ENCODE results near the gene MAP6.

DNA sequence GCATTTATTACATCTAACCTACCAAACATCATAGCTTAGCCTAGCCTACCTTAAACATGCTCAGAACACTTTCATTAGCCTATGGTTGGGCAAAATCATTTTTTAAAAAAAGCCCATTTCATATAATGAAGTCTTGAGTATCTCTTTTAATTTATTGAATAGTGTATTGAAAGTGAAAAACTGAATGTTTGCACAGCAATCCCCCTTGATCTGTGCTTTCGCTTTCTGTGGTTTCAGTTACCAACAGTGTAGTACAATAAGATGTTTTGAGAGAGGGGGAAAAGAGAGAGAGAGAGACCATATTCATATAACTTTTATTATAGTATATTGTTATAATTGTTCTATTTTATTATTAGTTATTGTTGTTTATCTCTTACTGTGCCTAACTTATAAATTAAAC is 8.4 kb upstream of the MAP6 start:
- TF ChIP-seq, protein P1, sequence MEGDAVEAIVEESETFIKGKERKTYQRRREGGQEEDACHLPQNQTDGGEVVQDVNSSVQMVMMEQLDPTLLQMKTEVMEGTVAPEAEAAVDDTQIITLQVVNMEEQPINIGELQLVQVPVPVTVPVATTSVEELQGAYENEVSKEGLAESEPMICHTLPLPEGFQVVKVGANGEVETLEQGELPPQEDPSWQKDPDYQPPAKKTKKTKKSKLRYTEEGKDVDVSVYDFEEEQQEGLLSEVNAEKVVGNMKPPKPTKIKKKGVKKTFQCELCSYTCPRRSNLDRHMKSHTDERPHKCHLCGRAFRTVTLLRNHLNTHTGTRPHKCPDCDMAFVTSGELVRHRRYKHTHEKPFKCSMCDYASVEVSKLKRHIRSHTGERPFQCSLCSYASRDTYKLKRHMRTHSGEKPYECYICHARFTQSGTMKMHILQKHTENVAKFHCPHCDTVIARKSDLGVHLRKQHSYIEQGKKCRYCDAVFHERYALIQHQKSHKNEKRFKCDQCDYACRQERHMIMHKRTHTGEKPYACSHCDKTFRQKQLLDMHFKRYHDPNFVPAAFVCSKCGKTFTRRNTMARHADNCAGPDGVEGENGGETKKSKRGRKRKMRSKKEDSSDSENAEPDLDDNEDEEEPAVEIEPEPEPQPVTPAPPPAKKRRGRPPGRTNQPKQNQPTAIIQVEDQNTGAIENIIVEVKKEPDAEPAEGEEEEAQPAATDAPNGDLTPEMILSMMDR (IDR thresholded peaks at IDR 0.05) = no peak
- TF ChIP-seq POLR2A (IDR thresholded peaks at IDR 0.05) = no peak
